Activated naive CD4-positive, alpha-beta T cell treated with anti-CD3 and anti-CD28 coated beads, Interleukin-2, amount 10 ng/mL, durations not matched to agents 7 days and 5 days (primary cell): ENCODE data around the gene LTBP1.
A peak's percentile ranks its signal among the peaks of the same experiment; 100 is the strongest.
"Not testable (repeated sequence)": the region's sequence is repeated elsewhere in the genome, so short reads cannot be mapped to it uniquely, and the experiment has no call there.

Experiments used
- CTCF ChIA-PET: fragments of 350-600 bp; sonication (Branson Sonifier 250); formaldehyde crosslinking; loops from one replicate; lab custom pipeline; 2021; ENCODE audit warnings: antibody characterized with exemption; lab: Charles Lee
- DNase-seq: peaks from one replicate; pipeline ENCODE4 v3.0.0-alpha.2; 2020
- H3K27ac Mint-ChIP-seq: one replicate; pipeline ENCODE4 v1.8.0; 2021; ENCODE audit warnings: mild to moderate bottlenecking, moderate library complexity, mixed read lengths
- H3K27me3 Mint-ChIP-seq: one replicate; pipeline ENCODE4 v1.8.0; 2021; ENCODE audit warnings: mild to moderate bottlenecking, mixed read lengths
- H3K36me3 Mint-ChIP-seq: one replicate; pipeline ENCODE4 v1.8.0; 2021; ENCODE audit warnings: mixed read lengths
- H3K4me1 Mint-ChIP-seq: one replicate; pipeline ENCODE4 v1.8.0; 2021; ENCODE audit warnings: mixed read lengths
- H3K4me3 Mint-ChIP-seq: one replicate; pipeline ENCODE4 v1.8.0; 2021; ENCODE audit warnings: mild to moderate bottlenecking, moderate library complexity, mixed read lengths
- H3K9me3 Mint-ChIP-seq: one replicate; pipeline ENCODE4 v1.8.0; 2021; ENCODE audit warnings: mixed read lengths

The LTBP1 gene

DNA sequence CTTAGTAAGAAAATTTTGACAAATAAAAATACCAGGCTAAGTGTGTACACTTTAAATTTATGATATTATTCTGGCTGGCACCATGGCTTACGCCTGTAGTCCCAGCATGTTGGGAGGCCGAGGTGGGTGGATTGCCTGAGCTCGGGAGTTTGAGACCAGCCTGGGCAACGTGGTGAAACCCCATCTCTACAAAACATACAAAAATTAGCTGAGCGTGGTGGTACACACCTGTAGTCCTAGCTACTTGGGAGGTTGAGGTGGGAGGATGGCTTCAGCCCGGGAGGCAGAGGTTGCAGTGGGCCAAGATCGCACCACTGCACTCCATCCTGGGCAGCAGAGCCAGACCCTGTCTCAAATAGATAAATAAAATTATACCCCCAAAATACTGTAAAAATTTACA is 421.8 kb downstream of the LTBP1 start:
- H3K27me3 Mint-ChIP-seq, H3K4me1 Mint-ChIP-seq, DNase-seq, H3K27ac Mint-ChIP-seq, H3K36me3 Mint-ChIP-seq, H3K9me3 Mint-ChIP-seq, CTCF ChIA-PET, H3K4me3 Mint-ChIP-seq: not testable (repeated sequence)

DNA sequence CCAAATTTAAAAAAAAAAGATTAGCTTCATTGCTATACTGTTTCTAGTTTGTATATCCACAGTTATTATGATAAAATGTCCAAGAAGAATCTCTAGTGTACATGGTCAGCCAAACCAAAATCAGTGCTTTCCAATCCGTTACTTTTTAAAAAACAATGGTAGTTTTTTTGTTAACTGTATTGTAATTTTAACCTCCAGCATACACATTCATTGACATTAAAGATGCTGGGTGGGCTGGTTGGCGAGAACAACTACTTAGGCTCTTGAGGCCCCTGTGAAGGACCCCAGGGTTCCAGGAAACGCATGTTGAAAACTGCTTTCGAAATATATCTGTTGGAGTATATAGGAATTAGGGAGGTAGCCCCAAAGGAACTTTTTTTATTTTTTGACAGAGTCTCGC is 422.4 kb downstream of the LTBP1 start:
- DNase-seq, result no peak
- H3K27ac Mint-ChIP-seq, result no peak overlapping the region
- CTCF ChIA-PET, result no interaction called here
- no peaks in the 10 kb centered on the region for H3K27me3 Mint-ChIP-seq
- H3K9me3 Mint-ChIP-seq, result no peaks in the 10 kb centered on the region
- H3K36me3 Mint-ChIP-seq, result no peaks in the 10 kb centered on the region
- H3K4me3 Mint-ChIP-seq, result no peak overlapping the region
- no peaks in the 10 kb centered on the region for H3K4me1 Mint-ChIP-seq

DNA sequence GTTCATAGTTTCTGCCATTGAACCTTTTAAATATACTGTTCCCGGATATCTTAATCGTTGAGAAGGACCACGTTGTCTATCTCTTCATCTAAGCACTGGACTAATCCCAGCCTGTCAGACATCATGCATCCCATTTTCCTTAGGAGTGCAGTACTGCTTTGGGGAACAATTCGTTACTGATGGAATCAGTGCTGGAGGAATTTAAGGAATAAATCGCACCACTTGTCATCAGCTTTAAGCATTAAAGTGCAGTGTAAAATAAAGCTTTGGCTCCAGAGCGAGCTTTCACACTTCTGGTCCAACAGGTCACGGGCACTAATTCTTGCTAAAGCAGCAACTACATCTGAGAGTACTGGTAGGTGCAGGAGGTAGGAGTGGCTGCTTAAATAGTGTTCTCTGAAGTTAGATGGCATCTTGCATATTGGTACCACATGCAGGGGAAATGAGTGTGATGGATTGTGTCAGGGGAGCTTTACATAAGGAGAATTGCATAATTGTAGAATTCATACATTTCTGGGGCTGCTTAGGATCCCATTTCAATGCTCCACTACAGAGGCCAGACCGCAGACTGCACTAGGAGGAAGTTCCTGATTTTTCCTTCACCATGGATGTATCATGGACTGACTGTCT is 424.0 kb downstream of the LTBP1 start:
- Mint-ChIP-seq H3K27ac (no peak overlapping the region), H3K27me3 (no peaks in the 10 kb centered on the region), H3K9me3 (no peaks in the 10 kb centered on the region), H3K36me3 (no peaks in the 10 kb centered on the region), H3K4me3 (no peak overlapping the region), H3K4me1 (no peaks in the 10 kb centered on the region)
- CTCF ChIA-PET, result interaction anchor here (1.6 kb wide), 1 partner anchor 338 kb away, joined by 5 read pairs; no protein-coding TSS in a partner anchor
- DNase-seq, result no peak

DNA sequence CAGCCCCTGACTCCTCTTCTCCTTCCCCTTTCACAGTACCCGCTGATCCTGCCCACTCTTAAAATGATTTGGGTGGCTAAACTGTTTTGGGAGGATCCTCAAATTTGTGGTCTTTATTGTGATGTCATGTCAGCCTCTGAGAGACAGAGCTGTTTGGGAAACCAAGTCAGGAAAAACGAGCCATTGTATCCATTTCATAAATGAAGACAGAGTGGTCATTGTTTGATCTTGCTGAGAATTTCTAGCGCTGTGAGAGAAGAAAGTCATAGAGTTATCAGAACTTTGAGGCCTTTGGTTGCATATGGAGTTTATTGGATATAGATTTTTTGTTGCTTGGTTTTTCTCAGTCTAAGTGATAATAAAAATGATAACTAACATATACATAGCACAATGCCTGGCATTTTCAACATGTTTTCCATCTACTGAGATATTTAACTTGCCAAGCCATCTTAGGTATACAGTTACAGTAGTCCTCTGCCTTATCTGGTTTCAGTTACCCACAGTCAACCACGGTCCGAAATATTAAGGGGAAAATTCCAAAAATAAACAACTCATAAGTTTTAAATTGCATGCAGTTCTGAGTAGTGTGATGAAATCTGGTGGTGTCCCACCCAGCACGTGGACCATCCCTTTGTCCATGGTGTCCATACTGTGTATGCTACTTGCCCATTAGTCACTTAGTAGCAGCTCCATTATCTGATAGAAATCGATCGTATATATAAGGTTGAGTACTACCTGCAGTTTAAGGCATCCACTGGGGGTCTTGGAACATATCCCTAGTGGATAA is 424.7 kb downstream of the LTBP1 start:
- H3K4me3 Mint-ChIP-seq, result no peak overlapping the region
- CTCF ChIA-PET, result interaction anchor here (0.6 to 1.6 kb wide), 11 partner anchors 8 to 427 kb away, joined by 3 to 7 read pairs (median 5); no protein-coding TSS in a partner anchor
- H3K27me3 Mint-ChIP-seq, result no peaks in the 10 kb centered on the region
- no peaks in the 10 kb centered on the region for H3K36me3 Mint-ChIP-seq
- no peak overlapping the region for H3K27ac Mint-ChIP-seq
- no peaks in the 10 kb centered on the region for H3K9me3 Mint-ChIP-seq
- DNase-seq, result no peak
- H3K4me1 Mint-ChIP-seq, result no peaks in the 10 kb centered on the region

DNA sequence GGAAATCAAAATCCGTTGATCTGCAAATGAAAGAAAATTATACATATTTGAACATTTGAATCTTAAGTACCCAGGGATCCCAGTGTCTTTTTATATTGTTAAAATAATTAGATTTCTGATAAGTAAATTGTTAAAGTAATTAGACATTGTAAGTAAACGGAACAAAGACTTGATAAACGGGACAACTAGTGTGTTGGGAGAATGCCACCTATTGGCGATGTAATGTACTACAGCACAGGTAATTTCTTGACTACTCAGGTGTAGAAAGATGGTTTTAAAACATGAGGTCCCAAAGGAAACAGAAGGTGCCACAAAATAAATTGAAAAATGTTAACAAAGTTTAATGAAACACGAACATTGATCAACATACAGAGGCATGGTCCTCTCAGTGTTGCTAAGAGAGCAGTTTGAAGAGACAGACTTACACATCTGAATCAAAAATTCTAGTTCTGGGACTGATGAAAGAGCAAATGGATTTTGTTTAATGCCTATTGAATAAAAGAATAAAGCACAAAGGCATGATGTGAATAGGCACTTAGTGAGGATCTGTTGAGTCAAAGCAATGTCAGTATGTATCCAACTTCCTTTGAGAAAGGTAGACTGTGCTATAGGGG is 426.3 kb downstream of the LTBP1 start:
- no peaks in the 10 kb centered on the region for H3K36me3 Mint-ChIP-seq
- no peaks in the 10 kb centered on the region for H3K9me3 Mint-ChIP-seq
- no peak overlapping the region for H3K4me3 Mint-ChIP-seq
- H3K27me3 Mint-ChIP-seq, result no peaks in the 10 kb centered on the region
- CTCF ChIA-PET, result interaction anchor here (0.6 to 1.6 kb wide), 12 partner anchors 9 to 600 kb away, joined by 3 to 7 read pairs (median 4); no protein-coding TSS in a partner anchor
- no peaks in the 10 kb centered on the region for H3K4me1 Mint-ChIP-seq
- no peak overlapping the region for H3K27ac Mint-ChIP-seq
- peak; percentile 33 for DNase-seq

DNA sequence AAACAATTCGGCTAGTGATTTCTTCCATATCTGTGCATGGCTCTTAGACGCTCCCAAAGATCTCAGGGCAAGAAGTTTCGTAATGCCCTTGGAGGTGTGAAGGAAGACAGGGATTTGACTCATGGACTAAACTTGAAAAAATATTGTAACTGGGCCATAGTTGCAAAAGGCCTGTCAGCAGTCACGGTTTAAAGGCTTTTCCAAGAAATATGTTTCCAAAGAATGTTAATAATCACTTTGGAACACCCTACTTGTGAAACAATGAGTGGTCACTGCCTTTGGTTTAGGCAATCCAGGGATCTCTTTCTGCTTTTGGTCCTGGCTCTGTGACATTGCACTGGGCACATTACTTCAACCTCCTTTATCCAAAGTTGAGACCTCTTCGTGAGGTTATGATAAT is 427.2 kb downstream of the LTBP1 start:
- no peak overlapping the region for H3K27ac Mint-ChIP-seq
- H3K4me1 Mint-ChIP-seq, result no peaks in the 10 kb centered on the region
- H3K27me3 Mint-ChIP-seq, result no peaks in the 10 kb centered on the region
- H3K36me3 Mint-ChIP-seq, result no peaks in the 10 kb centered on the region
- no peak for DNase-seq
- CTCF ChIA-PET, result no interaction called here
- H3K9me3 Mint-ChIP-seq, result no peaks in the 10 kb centered on the region
- H3K4me3 Mint-ChIP-seq, result no peak overlapping the region

DNA sequence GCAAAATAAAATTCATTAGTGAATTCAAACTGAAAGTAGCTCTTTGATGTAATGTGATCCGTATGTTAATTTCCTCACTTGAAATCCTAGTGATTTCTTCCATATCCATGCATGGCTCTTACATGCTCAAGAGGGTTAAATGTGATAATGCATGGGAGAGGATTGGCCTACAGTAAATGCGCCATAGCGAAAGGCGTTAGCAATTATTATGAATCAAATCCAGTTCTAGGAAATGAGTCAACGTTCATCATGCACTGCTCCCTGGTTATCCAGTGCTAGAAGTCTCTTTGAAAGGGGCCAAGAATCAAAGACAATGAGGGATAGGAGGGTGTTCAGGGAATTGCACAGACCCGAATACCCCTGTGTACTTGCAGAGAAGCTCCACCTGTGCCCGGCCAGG is 428.3 kb downstream of the LTBP1 start:
- no peaks in the 10 kb centered on the region for H3K4me1 Mint-ChIP-seq
- H3K4me3 Mint-ChIP-seq, result no peak overlapping the region
- no peaks in the 10 kb centered on the region for H3K27me3 Mint-ChIP-seq
- CTCF ChIA-PET, result interaction anchor here (1.3 to 1.5 kb wide), 2 partner anchors 166 to 208 kb away, joined by 3 read pairs; no protein-coding TSS in a partner anchor
- H3K27ac Mint-ChIP-seq, result no peak overlapping the region
- no peaks in the 10 kb centered on the region for H3K36me3 Mint-ChIP-seq
- DNase-seq, result no peak
- H3K9me3 Mint-ChIP-seq, result no peaks in the 10 kb centered on the region

DNA sequence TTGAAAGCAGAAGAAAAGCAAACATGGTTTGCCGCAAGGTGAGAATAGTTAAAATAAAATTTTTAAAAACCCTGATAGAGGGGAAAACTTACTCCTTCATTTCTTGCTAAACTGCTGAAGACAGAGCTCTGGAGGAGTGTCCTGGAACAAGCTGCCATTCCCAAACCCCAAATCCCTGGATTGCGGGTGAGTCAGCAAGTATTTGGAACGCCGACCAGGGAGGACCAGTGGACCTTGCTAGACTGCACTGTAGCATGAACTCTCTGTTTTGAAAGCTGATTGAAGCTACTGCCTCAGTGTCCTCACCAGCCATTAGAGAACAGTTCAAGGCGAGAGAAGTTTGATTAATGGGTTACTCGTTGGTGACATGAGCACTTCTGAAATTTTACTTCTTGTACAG is 430.3 kb downstream of the LTBP1 start:
- DNase-seq, result no peak
- no peaks in the 10 kb centered on the region for H3K36me3 Mint-ChIP-seq
- H3K4me1 Mint-ChIP-seq, result no peaks in the 10 kb centered on the region
- no peak overlapping the region for H3K4me3 Mint-ChIP-seq
- no peaks in the 10 kb centered on the region for H3K9me3 Mint-ChIP-seq
- CTCF ChIA-PET, result no interaction called here
- H3K27me3 Mint-ChIP-seq, result no peaks in the 10 kb centered on the region
- no peak overlapping the region for H3K27ac Mint-ChIP-seq

DNA sequence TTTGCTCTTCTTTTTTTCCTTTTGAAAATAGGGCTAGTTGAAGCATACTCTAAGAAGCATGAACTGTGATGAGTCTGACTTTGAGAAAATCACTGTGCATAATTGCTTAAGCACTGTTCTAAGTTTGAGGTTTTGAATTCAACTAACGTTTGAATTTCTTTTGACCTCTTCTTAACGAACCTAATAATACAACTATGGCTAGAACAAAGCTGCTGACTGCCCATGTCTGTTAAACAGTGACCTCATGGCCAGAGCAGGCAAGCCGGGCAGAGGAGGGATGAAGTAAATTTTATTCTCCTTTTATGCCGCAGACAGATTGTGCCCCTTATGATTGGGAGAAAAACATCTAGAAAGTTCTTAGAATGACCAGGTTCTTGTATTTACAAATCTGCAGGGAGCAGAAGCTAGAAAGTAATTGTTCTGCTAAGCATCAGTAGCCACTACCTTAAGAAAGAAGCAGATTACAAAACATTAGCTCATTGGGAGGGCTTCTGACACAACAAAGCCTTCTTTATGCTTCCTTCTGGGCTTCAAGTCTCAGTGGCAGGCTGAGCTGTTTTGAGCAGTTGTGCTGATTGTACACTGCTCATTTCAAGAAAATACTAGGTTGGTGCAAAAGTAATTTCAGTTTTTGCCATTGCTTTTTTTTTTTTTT is 431.9 kb downstream of the LTBP1 start:
- Mint-ChIP-seq H3K9me3 (no peaks in the 10 kb centered on the region), H3K4me1 (no peaks in the 10 kb centered on the region), H3K27me3 (no peaks in the 10 kb centered on the region), H3K36me3 (no peaks in the 10 kb centered on the region), H3K4me3 (no peak overlapping the region), H3K27ac (no peak overlapping the region)
- CTCF ChIA-PET, result interaction anchor here (0.9 to 2.0 kb wide), 2 partner anchors 9 to 205 kb away, joined by 4 to 9 read pairs; no protein-coding TSS in a partner anchor
- DNase-seq, result no peak

DNA sequence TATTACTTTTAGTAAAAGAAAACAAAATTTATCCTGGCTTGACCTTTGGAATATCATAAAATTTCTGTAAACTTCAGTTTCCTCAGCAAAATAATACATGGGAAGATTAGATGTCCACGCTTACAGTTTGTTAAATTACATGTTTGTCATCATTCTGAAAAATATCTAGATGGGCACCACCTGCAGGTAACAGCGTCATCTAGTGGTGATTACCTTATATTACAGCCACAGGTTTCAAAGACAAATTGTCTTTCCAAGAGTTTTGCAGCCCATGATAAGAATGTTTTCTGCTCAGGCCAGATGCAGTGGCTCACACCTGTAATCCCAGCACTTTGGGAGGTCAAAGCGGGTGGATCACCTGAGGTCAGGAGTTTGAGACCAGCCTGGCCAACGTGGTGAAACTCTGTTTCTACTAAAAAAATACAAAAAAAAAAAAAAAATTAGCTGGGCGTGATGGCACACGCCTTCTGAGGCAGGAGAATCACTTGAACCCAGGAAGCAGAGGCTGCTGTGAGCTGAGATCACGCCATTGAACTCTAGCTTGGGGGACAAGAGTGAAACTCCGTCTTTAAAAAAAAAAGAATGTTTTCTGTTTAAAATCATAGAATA is 433.4 kb downstream of the LTBP1 start:
- Mint-ChIP-seq H3K9me3 (no peaks in the 10 kb centered on the region), H3K27ac (no peak overlapping the region), H3K36me3 (no peaks in the 10 kb centered on the region), H3K4me3 (no peak overlapping the region), H3K4me1 (no peaks in the 10 kb centered on the region), H3K27me3 (peaks cover 4% of the 10 kb centered on the region)
- CTCF ChIA-PET, result interaction anchor here (0.7 to 2.0 kb wide), 6 partner anchors 8 to 204 kb away, joined by 3 to 9 read pairs (median 4); no protein-coding TSS in a partner anchor
- DNase-seq, result no peak

DNA sequence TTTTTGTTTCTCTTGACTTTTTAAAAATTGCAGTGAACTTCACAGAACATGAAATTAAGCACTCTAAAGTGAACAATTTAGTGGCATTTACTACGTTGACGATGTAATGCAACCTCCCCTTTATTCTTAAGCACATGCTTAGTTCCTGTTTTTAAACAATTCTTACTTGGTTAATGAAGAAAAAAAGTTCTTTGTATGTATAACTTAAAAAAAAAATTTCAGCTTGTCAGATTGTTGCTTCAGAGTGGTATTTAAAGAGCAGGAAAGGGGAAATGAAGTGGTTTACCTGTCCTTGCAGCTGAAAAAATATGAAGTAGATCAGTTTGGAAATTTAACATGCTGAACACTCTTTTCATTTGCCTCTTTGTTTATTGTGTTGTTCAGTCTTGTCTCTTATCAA is 434.0 kb downstream of the LTBP1 start:
- CTCF ChIA-PET, result interaction anchor here (1.4 to 2.0 kb wide), 2 partner anchors 8 to 203 kb away, joined by 7 to 9 read pairs; no protein-coding TSS in a partner anchor
- DNase-seq, result no peak

DNA sequence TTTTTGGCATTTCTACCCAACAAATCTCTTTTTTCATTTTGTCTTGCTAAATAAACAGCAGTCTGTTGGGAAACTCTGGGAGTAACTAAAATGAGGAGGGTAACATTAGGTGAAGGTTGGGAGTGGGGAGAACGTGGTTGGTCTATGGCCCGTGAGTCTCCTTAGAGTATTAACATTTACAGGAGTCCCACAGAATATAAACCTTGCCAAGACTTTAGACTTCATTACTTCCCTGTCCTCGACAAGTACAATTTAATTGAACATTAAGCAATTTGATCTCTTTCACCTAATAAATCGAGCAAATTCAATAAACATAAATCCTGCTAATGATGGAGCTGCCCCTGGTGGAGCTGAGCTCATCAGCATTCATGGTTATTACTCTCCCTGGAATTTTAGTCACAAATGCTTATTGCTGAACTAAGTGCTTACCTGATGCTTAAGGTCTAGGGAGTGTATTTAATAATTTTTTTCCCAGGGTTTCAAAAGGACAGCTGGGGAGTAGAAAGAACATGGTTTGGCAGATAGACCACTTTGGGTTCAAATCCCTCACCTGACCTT is 434.6 kb downstream of the LTBP1 start:
- H3K27ac Mint-ChIP-seq, result no peak overlapping the region
- H3K36me3 Mint-ChIP-seq, result no peaks in the 10 kb centered on the region
- peaks cover 7% of the 10 kb centered on the region for H3K27me3 Mint-ChIP-seq
- H3K9me3 Mint-ChIP-seq, result no peaks in the 10 kb centered on the region
- no peak for DNase-seq
- H3K4me1 Mint-ChIP-seq, result no peaks in the 10 kb centered on the region
- no peak overlapping the region for H3K4me3 Mint-ChIP-seq
- CTCF ChIA-PET, result interaction anchor here (1.0 to 1.3 kb wide), 4 partner anchors 9 to 202 kb away, joined by 3 to 8 read pairs (median 4); no protein-coding TSS in a partner anchor

More for the DNA sequence above, 434.0 kb downstream of the LTBP1 start:
- Mint-ChIP-seq H3K27ac (no peak overlapping the region), H3K9me3 (no peaks in the 10 kb centered on the region), H3K36me3 (no peaks in the 10 kb centered on the region), H3K4me3 (no peak overlapping the region), H3K4me1 (no peaks in the 10 kb centered on the region), H3K27me3 (peaks cover 7% of the 10 kb centered on the region)

DNA sequence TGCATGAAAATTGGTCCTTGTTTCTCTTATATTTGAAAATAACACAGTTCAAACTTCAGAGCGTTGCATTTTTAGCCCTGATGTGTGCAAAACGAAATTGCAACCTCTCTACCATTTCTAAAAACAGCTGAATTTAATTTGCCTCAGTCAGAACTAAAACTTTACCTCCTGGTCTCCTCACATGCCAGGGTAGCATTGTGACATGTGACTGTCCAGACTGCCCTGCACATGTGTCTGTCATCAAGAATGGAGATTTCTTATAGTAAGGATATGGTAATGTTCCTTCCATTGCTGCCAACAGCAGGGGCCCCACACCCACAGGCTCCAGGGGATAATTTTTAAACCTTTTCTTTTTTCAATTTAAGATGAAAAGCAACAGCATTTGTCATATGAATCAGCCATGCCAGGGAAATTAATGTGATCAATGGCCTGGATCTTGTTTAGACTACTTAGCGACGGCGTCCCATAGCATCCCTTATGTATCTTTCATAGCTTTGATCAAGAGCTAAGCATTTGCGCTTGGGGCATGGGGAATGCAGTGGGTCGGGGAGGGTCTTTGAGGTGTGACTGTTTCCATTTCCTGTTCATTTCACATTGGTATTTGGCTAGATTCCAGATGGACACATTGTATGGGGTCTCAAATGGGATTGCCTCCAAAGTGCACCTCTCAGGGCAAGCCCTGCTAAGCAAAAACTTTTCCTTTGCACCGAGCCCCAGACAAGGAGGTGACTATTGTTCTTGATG is 437.3 kb downstream of the LTBP1 start:
- no peak overlapping the region for H3K4me3 Mint-ChIP-seq
- CTCF ChIA-PET, result interaction anchor here (1.4 kb wide), 1 partner anchor 12 kb away, joined by 3 read pairs; no protein-coding TSS in a partner anchor

More for the DNA sequence above, 437.3 kb downstream of the LTBP1 start:
- peaks cover 7% of the 10 kb centered on the region for H3K27me3 Mint-ChIP-seq
- no peaks in the 10 kb centered on the region for H3K9me3 Mint-ChIP-seq
- DNase-seq, result no peak
- no peaks in the 10 kb centered on the region for H3K4me1 Mint-ChIP-seq
- no peak overlapping the region for H3K27ac Mint-ChIP-seq
- no peaks in the 10 kb centered on the region for H3K36me3 Mint-ChIP-seq
